Endothelial cell of umbilical vein (primary cell): ENCODE measurements around the gene CCT3. TPM values are rescaled to one million over a fixed set of nuclear protein-coding genes. Genes with fewer than 3 reads are reported as not detected.

Source experiments
- BruUV-seq: library from RNA; stranded (reverse); fragments of 400-500 nt; replicated peaks from 2 replicates; lab custom pipeline; 2021; lab: Mats Ljungman, UMichigan
- CTCF ChIA-PET: fragments of 300-600, 350-600 bp; sonication (Branson Sonifier 250); formaldehyde crosslinking; loops from one replicate; lab custom pipeline; 2021; ENCODE audit warnings: antibody characterized with exemption, inconsistent platforms; lab: Charles Lee
- POLR2A ChIA-PET: fragments of 300-600, 350-600 bp; sonication (Branson Sonifier 250); formaldehyde crosslinking; loops from one replicate; lab custom pipeline; 2021; ENCODE audit warnings: antibody characterized with exemption, inconsistent platforms; lab: Charles Lee
- DNase-seq: peaks from one replicate; pipeline ENCODE4 v3.0.0-alpha.2; 2011; ENCODE audit warnings: low read depth, low spot score
- FAIRE-seq: peaks from 2 replicates; lab custom pipeline; 2011; peaks lifted over from hg19 to GRCh38; lab: Jason Lieb, UNC
- H2AFZ ChIP-seq: 2 replicates; pipeline ENCODE4 v1.6.0; 2012; ENCODE audit warnings: low read depth, low read length, control low read depth, inconsistent platforms
- H3K27ac ChIP-seq: 2 replicates; pipeline ENCODE4 v1.5.1; 2011; ENCODE audit warnings: low read depth, mild to moderate bottlenecking, control low read depth, low read length, moderate library complexity; ENCODE audit not compliant: insufficient read depth
- H3K27me3 ChIP-seq, 2 experiments: 2 replicates each; pipeline versions ENCODE4 v1.6.0 to v1.6.1; 2011; ENCODE audit warnings: low read length in 2 of 2, mixed read lengths in 1 of 2; ENCODE audit not compliant: control insufficient read depth in 2 of 2, insufficient read depth in 2 of 2
- H3K36me3 ChIP-seq, 2 experiments: 2 replicates in 1 of 2; 3 replicates in 1 of 2; pipeline ENCODE4 v1.5.1; 2011; ENCODE audit warnings: low read length in 2 of 2, mild to moderate bottlenecking in 1 of 2, moderate library complexity in 1 of 2; ENCODE audit not compliant: control insufficient read depth in 2 of 2, insufficient read depth in 2 of 2; ENCODE audit errors: extremely low read depth in 1 of 2
- H3K4me1 ChIP-seq: 3 replicates; pipeline ENCODE4 v1.5.1; 2011; ENCODE audit warnings: mild to moderate bottlenecking, low read length; ENCODE audit not compliant: control insufficient read depth, insufficient read depth; ENCODE audit errors: extremely low read depth
- H3K4me2 ChIP-seq: 2 replicates; pipeline ENCODE4 v1.6.1; 2011; ENCODE audit warnings: low read length, control low read depth, mixed read lengths; ENCODE audit not compliant: insufficient read depth
- H3K4me3 ChIP-seq, 3 experiments: fragments of 200-600 bp in 1 of 3; sonication (generic), shearing (Covaris generic) in 1 of 3; replicated peaks in 1 of 3; 2 replicates each; pipeline ENCODE4 v1.5.1; 2011 to 2016; ENCODE audit warnings: control low read depth in 3 of 3, low read length in 3 of 3, mild to moderate bottlenecking in 2 of 3, inconsistent platforms in 1 of 3, low read depth in 1 of 3, moderate library complexity in 1 of 3; ENCODE audit not compliant: insufficient read depth in 1 of 3
- H3K79me2 ChIP-seq: 2 replicates; pipeline ENCODE4 v1.6.0; 2012; ENCODE audit warnings: low read length, inconsistent platforms; ENCODE audit not compliant: control insufficient read depth, insufficient read depth
- H3K9ac ChIP-seq: replicated peaks from 2 replicates; pipeline ENCODE3; 2011; ENCODE audit warnings: low read length, control low read depth; ENCODE audit not compliant: insufficient read depth; ENCODE audit errors: extremely low read depth
- H3K9me1 ChIP-seq: replicated peaks from 3 replicates; pipeline ENCODE4 v1.6.0; 2011; ENCODE audit warnings: mild to moderate bottlenecking, low read length; ENCODE audit not compliant: control insufficient read depth, insufficient read depth; ENCODE audit errors: extremely low read depth
- H3K9me3 ChIP-seq: replicated peaks from 2 replicates; pipeline ENCODE4 v1.5.1; 2012; ENCODE audit warnings: low read length, inconsistent platforms; ENCODE audit not compliant: control insufficient read depth, insufficient read depth
- H4K20me1 ChIP-seq: replicated peaks from 2 replicates; pipeline ENCODE3; 2011; ENCODE audit warnings: mild to moderate bottlenecking, low read length; ENCODE audit not compliant: control insufficient read depth, insufficient read depth; ENCODE audit errors: extremely low read depth
- EZH2 ChIP-seq: IDR thresholded peaks from 2 replicates; pipeline ENCODE4 v1.6.1; 2012; ENCODE audit warnings: borderline replicate concordance, low read depth, mild to moderate bottlenecking, moderate library complexity, low read length, inconsistent platforms; ENCODE audit not compliant: severe bottlenecking
- FOS ChIP-seq: IDR thresholded peaks from 2 replicates; pipeline ENCODE4 v1.6.1; 2011; ENCODE audit warnings: mild to moderate bottlenecking, low read length, moderate library complexity, borderline replicate concordance; ENCODE audit not compliant: insufficient read depth
- GATA2 ChIP-seq: IDR thresholded peaks from 2 replicates; pipeline ENCODE4 v1.7.0; 2011; ENCODE audit warnings: low read depth, mild to moderate bottlenecking, moderate library complexity, mixed read lengths, low read length; ENCODE audit not compliant: insufficient read length, insufficient read depth
- JUN ChIP-seq: IDR thresholded peaks from 2 replicates; pipeline ENCODE4 v1.6.1; 2011; ENCODE audit warnings: borderline replicate concordance, low read depth; ENCODE audit not compliant: insufficient read length, insufficient read depth
- MYC ChIP-seq: IDR thresholded peaks from one replicate; pipeline ENCODE4 v1.6.1; 2011; ENCODE audit warnings: mild to moderate bottlenecking, low read depth, low read length
- POLR2A ChIP-seq: IDR thresholded peaks from 2 replicates; pipeline ENCODE4 v1.6.1; 2012; ENCODE audit warnings: low read depth, mild to moderate bottlenecking, control low read depth, low read length
- POLR2AphosphoS5 ChIP-seq: IDR thresholded peaks from 2 replicates; pipeline ENCODE4 v1.6.1; 2012; ENCODE audit warnings: low read depth, mild to moderate bottlenecking, control low read depth, low read length, moderate library complexity; ENCODE audit not compliant: insufficient read depth
- dilution Hi-C: fragments of 300-500 bp; cut with MboI; formaldehyde crosslinking; loops from one replicate; pipeline ENCODE4 v1.15.0; 2019; ENCODE audit warnings: low sequenced_read_pairs; ENCODE audit not compliant: extremely low pct_ligation_motif_present
- intact Hi-C: fragments of 100-400 bp; cut with micrococcal nuclease; formaldehyde crosslinking; loops from one replicate; pipeline ENCODE4 v1.10.0; 2022
- polyA plus RNA-seq, 4 experiments: library from polyadenylated mRNA; depleted of rRNA in 3 of 4; stranded (reverse) in 3 of 4; unstranded in 1 of 4; fragments of >200 nt; gene quantifications; 2 replicates each; pipeline versions ENCODE4 v1.2.1 to v1.2.3, GENCODE V29; 2011 to 2012; ENCODE audit warnings: missing spikeins in 1 of 4
- total RNA-seq: library from RNA; stranded (reverse); gene quantifications from 2 replicates; pipeline ENCODE4 v1.2.3, GENCODE V29; 2021
- TF ChIP-seq, protein P1 (sequence below): IDR thresholded peaks from 2 replicates; pipeline ENCODE4 v1.6.1; 2011; ENCODE audit not compliant: insufficient read depth, insufficient read length
- TF ChIP-seq, protein P2 (sequence below), 2 donors: IDR thresholded peaks; 1 replicate in 1 of 2; 2 replicates in 1 of 2; pipeline ENCODE4 v1.5.1; 2011; ENCODE audit warnings: low read length in 2 of 2, mild to moderate bottlenecking in 2 of 2, moderate library complexity in 2 of 2, control low read depth in 1 of 2, inconsistent platforms in 1 of 2, low read depth in 1 of 2; ENCODE audit not compliant: insufficient read depth in 1 of 2; ENCODE audit errors: extremely low read depth in 1 of 2

Gene CCT3
- total and polyA plus RNA-seq, 2 donors (not counting 3 experiments of a cell fraction or from before 2014, with no cell fraction given) = 276 to 367 TPM

DNA sequence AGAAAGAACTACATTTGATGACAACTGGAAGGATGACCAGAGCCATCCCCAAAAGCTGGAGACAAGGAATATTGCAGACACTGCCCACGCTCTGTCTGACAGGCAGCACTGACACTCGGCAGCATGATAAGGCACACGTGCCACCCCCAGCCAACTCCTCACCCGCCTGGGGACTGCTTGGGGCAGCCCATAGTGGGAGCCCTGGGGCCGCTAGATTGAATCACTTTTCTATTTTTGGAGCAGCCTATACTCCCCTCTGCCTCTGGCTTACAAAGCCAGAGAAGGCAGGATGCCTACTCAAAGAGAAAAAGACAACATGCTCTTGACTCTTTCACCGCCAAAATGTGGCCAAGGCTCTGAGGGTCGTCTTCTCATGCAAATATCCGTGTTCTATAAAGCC, 56.8 kb downstream of the CCT3 start:
- TF ChIP-seq MYC (no peak), POLR2A (no peak), EZH2 (no peak)
- Histone ChIP-seq H3K36me3 (peaks cover 8 to 17% of the 10 kb centered on the region in 2 experiments), H3K9ac (peak overlapping the region; percentile 93), H3K4me3 (peak overlapping the region in 2 of 3 experiments; percentile 90 to 95), H3K9me3 (no peaks in the 10 kb centered on the region), H3K4me1 (peaks cover 14% of the 10 kb centered on the region), H3K79me2 (peaks cover 46% of the 10 kb centered on the region), H3K9me1 (no peaks in the 10 kb centered on the region), H2AFZ (no peak overlapping the region), H3K4me2 (peak overlapping the region; percentile 94), H3K27me3 (no peaks in the 10 kb centered on the region), H3K27ac (no peak overlapping the region), H4K20me1 (peaks cover 2% of the 10 kb centered on the region)
- POLR2A ChIA-PET = no interaction called here
- intact Hi-C loops (no loop called here), dilution Hi-C loops (no loop called here)
- DNase-seq (no peak), FAIRE-seq (no peak)
- no TSS peak for BruUV-seq
- CTCF ChIA-PET = interaction anchor here (1.4 to 3.2 kb wide), 3 partner anchors 9 to 63 kb away, joined by 3 to 10 read pairs (median 6); no protein-coding TSS in a partner anchor

DNA sequence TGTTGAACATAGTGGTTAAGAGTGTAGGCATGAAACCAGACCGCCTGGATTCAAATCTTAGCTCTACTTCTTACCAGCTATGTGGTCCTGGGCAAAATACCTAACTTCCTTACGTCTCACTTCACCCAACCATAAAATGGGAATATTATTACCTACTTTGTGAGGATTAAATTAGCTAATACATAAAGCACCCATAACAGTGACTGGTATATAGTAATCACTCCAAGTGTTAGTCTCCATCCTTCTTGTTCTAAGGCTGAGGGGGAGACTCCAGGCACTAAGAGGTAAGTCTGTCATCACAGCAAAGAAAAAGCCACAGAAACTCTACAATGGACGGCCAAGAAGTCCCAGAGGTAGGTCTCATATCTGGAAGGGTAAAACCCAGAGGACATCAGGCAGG, 58.3 kb downstream of the CCT3 start:
- ChIA-PET CTCF (interaction anchor here (1.2 to 1.6 kb wide), 3 partner anchors 11 to 25 kb away, joined by 3 to 5 read pairs (median 3); no protein-coding TSS in a partner anchor), POLR2A (no interaction called here)
- Histone ChIP-seq H3K27ac (no peak overlapping the region), H3K9ac (no peak overlapping the region), H3K9me3 (no peaks in the 10 kb centered on the region), H3K36me3 (peaks cover 8 to 22% of the 10 kb centered on the region in 2 experiments), H3K9me1 (no peaks in the 10 kb centered on the region), H4K20me1 (peaks cover 2% of the 10 kb centered on the region), H3K27me3 (no peaks in the 10 kb centered on the region), H3K4me2 (no peak overlapping the region), H3K4me3 (no peak overlapping the region), H3K79me2 (peaks cover 46% of the 10 kb centered on the region), H2AFZ (no peak overlapping the region), H3K4me1 (peaks cover 14% of the 10 kb centered on the region)
- intact Hi-C loops = no loop called here
- DNase-seq (no peak), FAIRE-seq (no peak)
- BruUV-seq = no TSS peak
- TF ChIP-seq JUN (no peak), POLR2A (no peak), EZH2 (no peak), FOS (no peak), POLR2AphosphoS5 (no peak), MYC (no peak), GATA2 (no peak)
- TF ChIP-seq, protein P1, sequence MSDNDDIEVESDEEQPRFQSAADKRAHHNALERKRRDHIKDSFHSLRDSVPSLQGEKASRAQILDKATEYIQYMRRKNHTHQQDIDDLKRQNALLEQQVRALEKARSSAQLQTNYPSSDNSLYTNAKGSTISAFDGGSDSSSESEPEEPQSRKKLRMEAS = no peak
- TF ChIP-seq, protein P2, sequence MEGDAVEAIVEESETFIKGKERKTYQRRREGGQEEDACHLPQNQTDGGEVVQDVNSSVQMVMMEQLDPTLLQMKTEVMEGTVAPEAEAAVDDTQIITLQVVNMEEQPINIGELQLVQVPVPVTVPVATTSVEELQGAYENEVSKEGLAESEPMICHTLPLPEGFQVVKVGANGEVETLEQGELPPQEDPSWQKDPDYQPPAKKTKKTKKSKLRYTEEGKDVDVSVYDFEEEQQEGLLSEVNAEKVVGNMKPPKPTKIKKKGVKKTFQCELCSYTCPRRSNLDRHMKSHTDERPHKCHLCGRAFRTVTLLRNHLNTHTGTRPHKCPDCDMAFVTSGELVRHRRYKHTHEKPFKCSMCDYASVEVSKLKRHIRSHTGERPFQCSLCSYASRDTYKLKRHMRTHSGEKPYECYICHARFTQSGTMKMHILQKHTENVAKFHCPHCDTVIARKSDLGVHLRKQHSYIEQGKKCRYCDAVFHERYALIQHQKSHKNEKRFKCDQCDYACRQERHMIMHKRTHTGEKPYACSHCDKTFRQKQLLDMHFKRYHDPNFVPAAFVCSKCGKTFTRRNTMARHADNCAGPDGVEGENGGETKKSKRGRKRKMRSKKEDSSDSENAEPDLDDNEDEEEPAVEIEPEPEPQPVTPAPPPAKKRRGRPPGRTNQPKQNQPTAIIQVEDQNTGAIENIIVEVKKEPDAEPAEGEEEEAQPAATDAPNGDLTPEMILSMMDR (IDR thresholded peaks at IDR 0.05; ENCODE audit: extremely low read depth in 1 of 2, insufficient read depth in 1 of 2, low read depth in 1 of 2, low read length in 2 of 2) = no peak
- dilution Hi-C loops = no loop called here
